ENCODE measurements around the gene ABCC2.
A peak's percentile ranks its signal among the peaks of the same experiment; 100 is the strongest.
"Not testable (repeated sequence)": the region's sequence is repeated elsewhere in the genome, so short reads cannot be mapped to it uniquely, and the experiment has no call there.

Gene ABCC2

GRCh38 chr10:99809931-99810615 is 27.6 kb downstream of the ABCC2 start:
- no peak for DNase-seq

- DNase-seq, result no peak
Measured at GRCh38 chr10:99812177-99812576, 29.7 kb downstream of the ABCC2 start.

GRCh38 chr10:99814143-99814542 is 31.7 kb downstream of the ABCC2 start:
- no peak for DNase-seq

- no peak for DNase-seq
Measured at GRCh38 chr10:99815621-99816020, 33.2 kb downstream of the ABCC2 start.

GRCh38 chr10:99827936-99828335 is 45.5 kb downstream of the ABCC2 start:
- no peak for DNase-seq

- DNase-seq, result no peak
Measured at GRCh38 chr10:99828464-99828863, 46.0 kb downstream of the ABCC2 start.

- no peak for DNase-seq
Measured at GRCh38 chr10:99832439-99832838, 50.0 kb downstream of the ABCC2 start.

GRCh38 chr10:99834410-99834809 is 52.0 kb downstream of the ABCC2 start:
- DNase-seq, result no peak

GRCh38 chr10:99835947-99836346 is 53.5 kb downstream of the ABCC2 start:
- no peak for DNase-seq

GRCh38 chr10:99836711-99837110 is 54.3 kb downstream of the ABCC2 start:
- no peak for DNase-seq

GRCh38 chr10:99840859-99841258 is 58.4 kb downstream of the ABCC2 start:
- DNase-seq, result not testable (repeated sequence)

GRCh38 chr10:99841746-99842145 is 59.3 kb downstream of the ABCC2 start:
- DNase-seq, result no peak

GRCh38 chr10:99843310-99843709 is 60.9 kb downstream of the ABCC2 start:
- DNase-seq, result no peak

GRCh38 chr10:99844433-99844955 is 62.1 kb downstream of the ABCC2 start:
- no peak for DNase-seq

GRCh38 chr10:99845837-99846382 is 63.5 kb downstream of the ABCC2 start:
- peak; percentile 51 to 56 for DNase-seq

- no peak for DNase-seq
Measured at GRCh38 chr10:99849057-99849456, 66.6 kb downstream of the ABCC2 start.

- DNase-seq, result no peak
Measured at GRCh38 chr10:99849536-99849935, 67.1 kb downstream of the ABCC2 start.

- DNase-seq, result no peak
Measured at GRCh38 chr10:99850021-99850766, 67.8 kb downstream of the ABCC2 start.

- no peak for DNase-seq
Measured at GRCh38 chr10:99850767-99851340, 68.4 kb downstream of the ABCC2 start.

- DNase-seq, result no peak
Measured at GRCh38 chr10:99851825-99852224, 69.4 kb downstream of the ABCC2 start.

GRCh38 chr10:99852481-99853213 is 70.2 kb downstream of the ABCC2 start:
- DNase-seq, result no peak

GRCh38 chr10:99853655-99854054 is 71.2 kb downstream of the ABCC2 start:
- no peak for DNase-seq

- DNase-seq, result no peak
Measured at GRCh38 chr10:99854860-99855259, 72.4 kb downstream of the ABCC2 start.

Measured in activated CD4-positive, alpha-beta T cell treated with anti-CD3 and anti-CD28 coated beads, Interleukin-2, amount 50 U/mL, for 4 hours (primary cell).